ENCODE results near the gene MUC5AC. TPM values are rescaled to one million over a fixed set of nuclear protein-coding genes. Genes with fewer than 3 reads are reported as not detected.

Gene MUC5AC
- total RNA-seq, 1 experiment from 2014 or later, result 9.0 TPM

GRCh38 chr11:1225386-1226225 is 67.9 kb downstream of the MUC5AC start:
- no peak for DNase-seq (ENCODE audit: low spot score)

- no peak for DNase-seq (ENCODE audit: low spot score)
Observed at GRCh38 chr11:1226226-1226985, 68.7 kb downstream of the MUC5AC start.

GRCh38 chr11:1226986-1227550 is 69.3 kb downstream of the MUC5AC start:
- no peak for DNase-seq (ENCODE audit: low spot score)

- DNase-seq (ENCODE audit: low spot score), result no peak
Observed at GRCh38 chr11:1227551-1228100, 69.9 kb downstream of the MUC5AC start.

GRCh38 chr11:1228101-1228821 is 70.5 kb downstream of the MUC5AC start:
- no peak for DNase-seq (ENCODE audit: low spot score)

GRCh38 chr11:1228921-1229451 is 71.2 kb downstream of the MUC5AC start:
- DNase-seq (ENCODE audit: low spot score), result no peak

- DNase-seq (ENCODE audit: low spot score), result no peak
Observed at GRCh38 chr11:1229471-1230120, 71.8 kb downstream of the MUC5AC start.

GRCh38 chr11:1230121-1230455 is 72.3 kb downstream of the MUC5AC start:
- DNase-seq (ENCODE audit: low spot score), result no peak

GRCh38 chr11:1230456-1231395 is 73.0 kb downstream of the MUC5AC start:
- DNase-seq (ENCODE audit: low spot score), result no peak

GRCh38 chr11:1231396-1232020 is 73.8 kb downstream of the MUC5AC start:
- DNase-seq (ENCODE audit: low spot score), result no peak

GRCh38 chr11:1232021-1232882 is 74.5 kb downstream of the MUC5AC start:
- DNase-seq (ENCODE audit: low spot score), result no peak

GRCh38 chr11:1232883-1233321 is 75.1 kb downstream of the MUC5AC start:
- no peak for DNase-seq (ENCODE audit: low spot score)

GRCh38 chr11:1233351-1234053 is 75.7 kb downstream of the MUC5AC start:
- DNase-seq (ENCODE audit: low spot score), result peak; percentile 42

- DNase-seq (ENCODE audit: low spot score), result no peak
Observed at GRCh38 chr11:1234054-1234720, 76.4 kb downstream of the MUC5AC start.

- no peak for DNase-seq (ENCODE audit: low spot score)
Observed at GRCh38 chr11:1234771-1235305, 77.1 kb downstream of the MUC5AC start.

GRCh38 chr11:1235306-1235900 is 77.7 kb downstream of the MUC5AC start:
- no peak for DNase-seq (ENCODE audit: low spot score)

Measured in HT-29 (cell line).